SK-N-SH treated with all-trans-retinoic acid at 6 μM for 48 hours (cell line): Measurements from ENCODE around the gene ABCE1.

ENCODE experiments used
- ARNTL ChIP-seq: fragments of 450-650 bp; formaldehyde crosslinking; IDR thresholded peaks from 2 replicates; pipeline ENCODE4 v1.5.0; 2020; ENCODE audit warnings: low read depth, mild to moderate bottlenecking, moderate library complexity, borderline replicate concordance
- CSDC2 ChIP-seq: fragments of 250-450 bp; sonication (Bioruptor Pico); IDR thresholded peaks from 2 replicates; pipeline ENCODE4 v1.5.0; 2020; ENCODE audit warnings: mild to moderate bottlenecking, moderate library complexity
- ESRRG ChIP-seq: fragments of 250-450 bp; sonication (Bioruptor Pico); IDR thresholded peaks from 2 replicates; pipeline ENCODE4 v1.6.1; 2021; ENCODE audit warnings: mild to moderate bottlenecking
- ISL1 ChIP-seq: fragments of 250-450 bp; sonication (Bioruptor Pico); IDR thresholded peaks from 2 replicates; pipeline ENCODE4 v2.1.2; 2022; ENCODE audit warnings: mild to moderate bottlenecking, moderate library complexity
- OSR1 ChIP-seq: fragments of 250-450 bp; sonication (Bioruptor Pico); IDR thresholded peaks from 2 replicates; pipeline ENCODE4 v1.8.0; 2022; ENCODE audit warnings: moderate library complexity, mild to moderate bottlenecking, inconsistent platforms
- PATZ1 ChIP-seq: fragments of 250-450 bp; sonication (Bioruptor Pico); IDR thresholded peaks from 2 replicates; pipeline ENCODE4 v1.8.0; 2020; ENCODE audit warnings: mild to moderate bottlenecking, moderate library complexity, borderline replicate concordance
- RARB ChIP-seq: fragments of 250-450 bp; sonication (Bioruptor Pico); IDR thresholded peaks from 2 replicates; pipeline ENCODE4 v1.8.0; 2021; ENCODE audit warnings: mild to moderate bottlenecking, moderate library complexity
- SNAI2 ChIP-seq: fragments of 250-450 bp; sonication (Bioruptor Pico); IDR thresholded peaks from 2 replicates; pipeline ENCODE4 v1.5.0; 2020; ENCODE audit warnings: mild to moderate bottlenecking, moderate library complexity
- TSHZ2 ChIP-seq: fragments of 250-450 bp; sonication (Bioruptor Pico); IDR thresholded peaks from 2 replicates; pipeline ENCODE4 v1.5.0; 2020; ENCODE audit warnings: mild to moderate bottlenecking, moderate library complexity
- ZNF565 ChIP-seq: fragments of 450-650 bp; formaldehyde crosslinking; conservative IDR thresholded peaks from 2 replicates; pipeline ENCODE4 v1.5.0; 2020; ENCODE audit warnings: low read depth, mild to moderate bottlenecking, moderate library complexity
- ZNF8 ChIP-seq: fragments of 450-650 bp; formaldehyde crosslinking; IDR thresholded peaks from 2 replicates; pipeline ENCODE4 v1.5.0; 2020; ENCODE audit warnings: mild to moderate bottlenecking, moderate library complexity
- TF ChIP-seq, protein P1 (sequence below): fragments of 250-450 bp; sonication (Bioruptor Pico); IDR thresholded peaks from 2 replicates; pipeline ENCODE4 v1.5.1; 2020; ENCODE audit warnings: low read depth, mild to moderate bottlenecking, moderate library complexity
- TF ChIP-seq, protein P2 (sequence below): fragments of 250-450 bp; sonication (Bioruptor Pico); IDR thresholded peaks from 2 replicates; pipeline ENCODE4 v1.5.1; 2021; ENCODE audit warnings: mild to moderate bottlenecking, moderate library complexity
- TF ChIP-seq, protein P3 (sequence below): fragments of 250-450 bp; sonication (Bioruptor Pico); IDR thresholded peaks from 2 replicates; pipeline ENCODE4 v1.8.0; 2021; ENCODE audit warnings: low read depth, mild to moderate bottlenecking, moderate library complexity, borderline replicate concordance

DNA sequence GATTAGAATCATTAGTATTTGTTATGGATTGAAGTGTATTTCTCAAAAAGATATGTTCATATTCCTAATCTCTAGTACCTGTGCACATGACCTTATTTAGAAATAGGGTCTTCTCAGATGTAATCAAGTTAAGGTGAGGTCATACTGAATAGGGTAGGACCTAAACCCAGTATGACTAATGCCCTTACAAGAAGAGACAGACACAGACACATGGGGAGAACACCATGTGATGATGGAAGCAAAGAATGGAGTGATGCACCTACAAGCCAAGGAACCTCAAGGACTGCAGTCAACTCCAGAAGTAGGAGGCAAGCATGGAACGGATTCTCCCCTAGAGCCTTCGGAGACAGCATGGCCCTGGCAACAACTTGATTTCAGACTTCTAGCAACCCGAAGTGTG lies 50.9 kb downstream of the ABCE1 start:
- TF ChIP-seq, protein P1, sequence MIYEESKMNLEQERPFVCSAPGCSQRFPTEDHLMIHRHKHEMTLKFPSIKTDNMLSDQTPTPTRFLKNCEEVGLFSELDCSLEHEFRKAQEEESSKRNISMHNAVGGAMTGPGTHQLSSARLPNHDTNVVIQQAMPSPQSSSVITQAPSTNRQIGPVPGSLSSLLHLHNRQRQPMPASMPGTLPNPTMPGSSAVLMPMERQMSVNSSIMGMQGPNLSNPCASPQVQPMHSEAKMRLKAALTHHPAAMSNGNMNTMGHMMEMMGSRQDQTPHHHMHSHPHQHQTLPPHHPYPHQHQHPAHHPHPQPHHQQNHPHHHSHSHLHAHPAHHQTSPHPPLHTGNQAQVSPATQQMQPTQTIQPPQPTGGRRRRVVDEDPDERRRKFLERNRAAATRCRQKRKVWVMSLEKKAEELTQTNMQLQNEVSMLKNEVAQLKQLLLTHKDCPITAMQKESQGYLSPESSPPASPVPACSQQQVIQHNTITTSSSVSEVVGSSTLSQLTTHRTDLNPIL, result no peak
- TF ChIP-seq, protein P2, sequence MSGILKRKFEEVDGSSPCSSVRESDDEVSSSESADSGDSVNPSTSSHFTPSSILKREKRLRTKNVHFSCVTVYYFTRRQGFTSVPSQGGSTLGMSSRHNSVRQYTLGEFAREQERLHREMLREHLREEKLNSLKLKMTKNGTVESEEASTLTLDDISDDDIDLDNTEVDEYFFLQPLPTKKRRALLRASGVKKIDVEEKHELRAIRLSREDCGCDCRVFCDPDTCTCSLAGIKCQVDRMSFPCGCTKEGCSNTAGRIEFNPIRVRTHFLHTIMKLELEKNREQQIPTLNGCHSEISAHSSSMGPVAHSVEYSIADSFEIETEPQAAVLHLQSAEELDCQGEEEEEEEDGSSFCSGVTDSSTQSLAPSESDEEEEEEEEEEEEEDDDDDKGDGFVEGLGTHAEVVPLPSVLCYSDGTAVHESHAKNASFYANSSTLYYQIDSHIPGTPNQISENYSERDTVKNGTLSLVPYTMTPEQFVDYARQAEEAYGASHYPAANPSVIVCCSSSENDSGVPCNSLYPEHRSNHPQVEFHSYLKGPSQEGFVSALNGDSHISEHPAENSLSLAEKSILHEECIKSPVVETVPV (CRISPR knock-in tag), result no peak
- no peak for TF ChIP-seq TSHZ2 (CRISPR knock-in tag)
- no peak for TF ChIP-seq SNAI2 (CRISPR knock-in tag)
- no peak for TF ChIP-seq ESRRG (CRISPR knock-in tag)
- TF ChIP-seq PATZ1 (CRISPR knock-in tag), result no peak
- TF ChIP-seq RARB (CRISPR knock-in tag), result no peak
- no peak for TF ChIP-seq ZNF565 (CRISPR knock-in tag)
- no peak for TF ChIP-seq CSDC2 (CRISPR knock-in tag)
- TF ChIP-seq ARNTL, result no peak
- no peak for TF ChIP-seq ISL1 (CRISPR knock-in tag)
- TF ChIP-seq ZNF8 (CRISPR knock-in tag), result no peak
- TF ChIP-seq OSR1 (CRISPR knock-in tag), result no peak
- TF ChIP-seq, protein P3, sequence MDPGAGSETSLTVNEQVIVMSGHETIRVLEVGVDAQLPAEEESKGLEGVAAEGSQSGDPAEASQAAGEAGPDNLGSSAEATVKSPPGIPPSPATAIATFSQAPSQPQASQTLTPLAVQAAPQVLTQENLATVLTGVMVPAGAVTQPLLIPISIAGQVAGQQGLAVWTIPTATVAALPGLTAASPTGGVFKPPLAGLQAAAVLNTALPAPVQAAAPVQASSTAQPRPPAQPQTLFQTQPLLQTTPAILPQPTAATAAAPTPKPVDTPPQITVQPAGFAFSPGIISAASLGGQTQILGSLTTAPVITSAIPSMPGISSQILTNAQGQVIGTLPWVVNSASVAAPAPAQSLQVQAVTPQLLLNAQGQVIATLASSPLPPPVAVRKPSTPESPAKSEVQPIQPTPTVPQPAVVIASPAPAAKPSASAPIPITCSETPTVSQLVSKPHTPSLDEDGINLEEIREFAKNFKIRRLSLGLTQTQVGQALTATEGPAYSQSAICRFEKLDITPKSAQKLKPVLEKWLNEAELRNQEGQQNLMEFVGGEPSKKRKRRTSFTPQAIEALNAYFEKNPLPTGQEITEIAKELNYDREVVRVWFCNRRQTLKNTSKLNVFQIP (CRISPR knock-in tag), result no peak
